Rectal smooth muscle tissue (tissue), 1 donor: ENCODE results near the gene AARS2.

Experiments used
- H3K27ac ChIP-seq: one replicate; pipeline ENCODE4 v1.7.0; 2013; ENCODE audit warnings: low read depth, low read length, inconsistent platforms
- H3K27me3 ChIP-seq: one replicate; pipeline ENCODE4 v1.7.0; 2013; ENCODE audit warnings: low read length; ENCODE audit not compliant: control insufficient read depth, insufficient read depth
- H3K36me3 ChIP-seq: one replicate; pipeline ENCODE4 v1.7.0; 2013; ENCODE audit warnings: low read length; ENCODE audit not compliant: control insufficient read depth, insufficient read depth
- H3K4me1 ChIP-seq: one replicate; pipeline ENCODE4 v1.7.0; 2013; ENCODE audit warnings: low read length; ENCODE audit not compliant: control insufficient read depth, insufficient read depth
- H3K4me3 ChIP-seq: one replicate; pipeline ENCODE4 v1.7.0; 2013; ENCODE audit warnings: low read length
- H3K9ac ChIP-seq: one replicate; pipeline ENCODE4 v1.7.0; 2013; ENCODE audit warnings: low read length

AARS2 gene

DNA sequence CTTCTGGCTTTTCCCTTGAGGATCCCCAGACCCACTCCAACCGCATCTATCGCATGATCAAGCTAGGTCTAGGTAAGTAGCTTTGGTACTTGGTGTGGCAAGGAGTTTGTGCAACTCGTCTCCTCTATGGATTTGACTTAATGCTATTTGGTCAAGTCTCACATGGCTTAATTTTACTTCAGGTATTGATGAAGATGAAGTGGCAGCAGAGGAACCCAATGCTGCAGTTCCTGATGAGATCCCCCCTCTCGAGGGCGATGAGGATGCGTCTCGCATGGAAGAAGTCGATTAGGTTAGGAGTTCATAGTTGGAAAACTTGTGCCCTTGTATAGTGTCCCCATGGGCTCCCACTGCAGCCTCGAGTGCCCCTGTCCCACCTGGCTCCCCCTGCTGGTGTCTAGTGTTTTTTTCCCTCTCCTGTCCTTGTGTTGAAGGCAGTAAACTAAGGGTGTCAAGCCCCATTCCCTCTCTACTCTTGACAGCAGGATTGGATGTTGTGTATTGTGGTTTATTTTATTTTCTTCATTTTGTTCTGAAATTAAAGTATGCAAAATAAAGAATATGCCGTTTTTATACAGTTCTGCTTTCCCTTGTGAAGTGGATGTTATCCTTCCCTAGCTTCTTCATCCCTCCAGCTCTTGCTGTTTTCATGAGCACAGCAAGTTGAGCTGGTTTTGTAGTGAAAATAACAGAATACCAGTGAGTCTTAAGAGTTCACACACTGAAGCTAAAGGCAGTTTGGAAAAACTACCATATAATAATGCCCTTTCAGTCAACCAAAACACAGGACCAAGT lies 59.6 kb downstream of the AARS2 start:
- Histone ChIP-seq H3K36me3 (peaks cover 61% of the 10 kb centered on the region), H3K4me1 (peaks cover 11% of the 10 kb centered on the region), H3K4me3 (no peak overlapping the region), H3K27ac (no peak overlapping the region), H3K9ac (no peak overlapping the region), H3K27me3 (no peaks in the 10 kb centered on the region)

DNA sequence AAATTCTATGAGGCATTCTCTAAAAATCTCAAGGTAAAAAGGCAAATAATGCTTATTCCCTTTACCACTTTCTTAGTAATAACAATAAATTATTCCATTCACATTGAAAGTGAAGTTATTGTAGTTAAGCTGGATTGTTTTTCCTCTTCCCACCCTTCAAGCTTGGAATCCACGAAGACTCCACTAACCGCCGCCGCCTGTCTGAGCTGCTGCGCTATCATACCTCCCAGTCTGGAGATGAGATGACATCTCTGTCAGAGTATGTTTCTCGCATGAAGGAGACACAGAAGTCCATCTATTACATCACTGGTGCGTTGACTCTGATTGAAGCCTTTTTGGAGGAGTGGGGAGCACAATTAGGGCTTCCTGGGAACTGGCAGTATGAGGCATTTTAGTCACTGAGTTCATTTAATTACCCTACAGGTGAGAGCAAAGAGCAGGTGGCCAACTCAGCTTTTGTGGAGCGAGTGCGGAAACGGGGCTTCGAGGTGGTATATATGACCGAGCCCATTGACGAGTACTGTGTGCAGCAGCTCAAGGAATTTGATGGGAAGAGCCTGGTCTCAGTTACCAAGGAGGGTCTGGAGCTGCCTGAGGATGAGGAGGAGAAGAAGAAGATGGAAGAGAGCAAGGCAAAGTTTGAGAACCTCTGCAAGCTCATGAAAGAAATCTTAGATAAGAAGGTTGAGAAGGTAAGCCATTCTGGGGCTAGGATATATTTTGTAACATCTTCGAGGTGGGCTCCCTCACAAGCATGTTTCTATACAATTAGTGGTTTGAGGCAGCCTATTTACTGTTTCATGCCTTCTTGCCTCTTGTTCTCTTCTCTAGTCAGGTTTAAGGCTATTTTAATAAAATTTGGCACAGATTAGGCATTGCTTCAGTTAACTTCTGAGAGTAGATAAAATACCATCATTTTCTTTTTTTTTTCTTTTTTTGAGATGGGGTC lies 61.3 kb downstream of the AARS2 start:
- Histone ChIP-seq H3K9ac (no peak overlapping the region), H3K27ac (no peak overlapping the region), H3K4me1 (peaks cover 11% of the 10 kb centered on the region), H3K4me3 (no peak overlapping the region), H3K36me3 (peaks cover 62% of the 10 kb centered on the region), H3K27me3 (no peaks in the 10 kb centered on the region)

DNA sequence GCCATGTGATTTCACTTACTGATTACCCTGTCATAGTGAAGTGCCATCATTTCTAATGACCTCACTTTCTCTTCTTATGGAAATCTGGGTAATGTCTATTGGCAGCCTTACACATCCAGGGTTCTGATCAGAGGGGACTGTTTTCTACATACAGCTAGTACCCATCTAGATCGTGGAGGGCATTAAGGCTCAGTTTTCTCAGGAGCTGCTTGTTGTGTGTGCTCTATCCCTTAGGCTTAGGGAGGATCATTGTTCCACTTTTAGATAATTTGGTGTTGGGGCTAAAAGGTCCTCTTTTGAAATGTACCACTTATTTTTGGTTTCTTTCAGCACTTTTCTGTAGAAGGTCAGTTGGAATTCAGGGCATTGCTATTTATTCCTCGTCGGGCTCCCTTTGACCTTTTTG lies 62.4 kb downstream of the AARS2 start:
- H3K27ac ChIP-seq = no peak overlapping the region
- H3K36me3 ChIP-seq = peaks cover 62% of the 10 kb centered on the region
- H3K4me1 ChIP-seq = peaks cover 6% of the 10 kb centered on the region
- no peaks in the 10 kb centered on the region for H3K27me3 ChIP-seq
- H3K9ac ChIP-seq = no peak overlapping the region
- no peak overlapping the region for H3K4me3 ChIP-seq

DNA sequence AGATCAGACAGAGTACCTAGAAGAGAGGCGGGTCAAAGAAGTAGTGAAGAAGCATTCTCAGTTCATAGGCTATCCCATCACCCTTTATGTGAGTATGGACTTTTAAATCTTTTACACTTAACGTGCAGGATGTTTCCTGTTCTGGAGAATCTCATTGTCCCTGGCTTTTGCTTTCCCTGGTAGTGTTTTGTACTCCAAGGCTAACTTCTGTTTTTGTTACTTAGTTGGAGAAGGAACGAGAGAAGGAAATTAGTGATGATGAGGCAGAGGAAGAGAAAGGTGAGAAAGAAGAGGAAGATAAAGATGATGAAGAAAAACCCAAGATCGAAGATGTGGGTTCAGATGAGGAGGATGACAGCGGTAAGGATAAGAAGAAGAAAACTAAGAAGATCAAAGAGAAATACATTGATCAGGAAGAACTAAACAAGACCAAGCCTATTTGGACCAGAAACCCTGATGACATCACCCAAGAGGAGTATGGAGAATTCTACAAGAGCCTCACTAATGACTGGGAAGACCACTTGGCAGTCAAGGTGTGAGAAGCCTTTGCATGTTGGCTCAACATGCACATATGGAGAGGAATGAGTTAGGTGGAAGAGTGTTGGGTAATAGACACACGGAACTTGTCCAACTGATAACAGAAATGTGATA lies 63.0 kb downstream of the AARS2 start:
- Histone ChIP-seq H3K27me3 (no peaks in the 10 kb centered on the region), H3K4me1 (peaks cover 6% of the 10 kb centered on the region), H3K4me3 (no peak overlapping the region), H3K9ac (no peak overlapping the region), H3K27ac (no peak overlapping the region), H3K36me3 (peaks cover 60% of the 10 kb centered on the region)
